GM20000 (cell line): Measurements from ENCODE around the gene VSTM4.

Experiments
- DNase-seq: peaks from one replicate; pipeline ENCODE4 v3.0.0; 2012; ENCODE audit warnings: low spot score
- CTCF ChIP-seq: IDR thresholded peaks from 2 replicates; pipeline ENCODE4 v1.5.1; 2012; ENCODE audit warnings: mild to moderate bottlenecking, control low read depth; ENCODE audit errors: extremely low read depth, missing control alignments

Gene VSTM4

DNA sequence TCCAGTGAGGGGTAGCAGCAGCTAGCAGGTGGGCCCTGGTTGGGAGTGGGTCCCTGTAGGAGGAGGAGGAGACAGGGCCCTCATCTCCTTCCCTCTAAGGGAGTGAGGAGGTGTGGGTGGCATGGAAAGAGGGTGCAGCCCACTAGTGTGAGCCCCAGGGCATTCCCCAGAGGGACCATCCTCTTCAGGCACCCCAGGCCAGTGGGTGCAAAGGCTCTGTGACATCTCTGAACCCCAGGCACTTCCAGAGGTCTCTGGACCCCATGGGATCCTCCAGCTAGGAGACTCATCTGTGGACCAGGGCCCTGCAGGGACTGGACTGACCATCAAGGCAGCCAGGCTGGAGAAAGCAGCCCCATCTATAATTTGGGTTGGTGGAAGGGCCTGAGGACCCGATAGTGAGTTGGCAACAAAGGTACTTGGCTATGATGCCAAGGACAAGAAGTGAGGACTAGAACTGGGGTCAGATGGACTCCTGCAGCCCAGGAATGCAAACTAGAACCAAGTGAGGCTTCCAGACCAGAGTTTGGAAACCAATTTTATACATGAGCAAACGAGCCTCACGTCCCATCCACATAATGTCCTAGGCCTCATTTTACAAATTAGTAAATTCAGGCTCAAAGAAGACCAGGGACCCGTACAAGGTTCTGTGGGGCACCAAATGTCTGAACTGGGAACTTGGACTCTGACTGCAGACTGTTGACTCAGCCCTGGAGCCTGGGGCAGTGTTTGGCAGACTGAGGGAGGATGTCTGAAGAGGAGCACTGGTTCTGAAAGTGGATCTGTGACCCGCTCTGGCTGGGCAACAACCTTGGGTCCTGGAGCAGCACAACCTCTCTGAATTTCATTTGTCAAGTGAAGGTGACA lies 1.4 kb upstream of the VSTM4 start:
- TF ChIP-seq CTCF: no peak

DNA sequence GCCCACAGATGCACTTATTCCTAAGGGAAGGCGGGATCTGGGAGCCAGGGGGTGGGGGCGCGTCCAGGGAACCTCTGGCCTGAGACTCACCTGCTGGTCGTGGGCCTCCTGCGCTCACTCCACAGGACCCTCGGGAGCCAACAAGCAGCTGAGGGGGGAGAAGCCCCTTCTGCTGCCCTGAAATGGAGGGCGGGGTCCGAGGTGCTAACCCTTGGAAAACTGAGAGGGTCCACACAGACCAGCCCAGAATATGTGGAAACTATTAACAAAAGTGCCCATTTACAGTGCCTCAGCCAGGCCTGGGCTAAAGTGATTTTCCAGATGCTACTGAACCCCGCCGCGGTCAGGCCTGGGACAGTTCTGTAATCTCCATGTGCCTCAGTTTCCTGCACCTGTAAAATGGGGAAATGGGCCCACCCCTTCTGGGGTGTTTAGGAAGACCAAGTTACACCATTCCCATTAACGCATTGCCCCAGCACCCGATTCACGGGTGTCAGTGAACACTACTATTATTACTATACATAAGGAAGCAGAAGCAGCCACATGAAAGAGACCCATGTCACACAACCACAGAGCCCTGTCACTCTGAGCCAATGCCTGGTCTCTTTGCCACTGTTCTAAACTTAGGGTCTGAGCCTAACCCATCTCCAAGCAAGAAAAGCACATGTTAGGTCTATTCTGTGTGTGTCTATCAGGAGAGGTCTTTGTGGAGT lies 630 bp upstream of the VSTM4 start:
- DNase-seq: no peak
- TF ChIP-seq CTCF: no peak

More for the DNA sequence above, 1.4 kb upstream of the VSTM4 start:
- no peak for DNase-seq

DNA sequence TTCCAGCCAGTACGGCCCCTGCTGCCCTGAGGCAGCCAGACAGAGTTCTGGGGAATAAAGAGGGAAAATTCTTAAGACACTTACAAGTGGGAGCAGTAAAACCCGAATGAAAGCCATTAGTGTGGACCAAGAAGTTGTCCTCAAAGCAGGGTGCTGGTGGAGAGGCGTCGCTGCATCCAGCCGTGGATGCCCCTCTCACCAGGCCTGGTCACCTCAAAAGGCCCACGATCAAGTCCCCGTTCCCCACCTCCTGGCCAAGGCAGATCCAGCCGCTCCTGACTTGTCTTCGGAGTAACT lies 656 bp downstream of the VSTM4 start:
- no peak for DNase-seq
- TF ChIP-seq CTCF: no peak

- no peak for DNase-seq
- TF ChIP-seq CTCF: no peak
Observed at GRCh38 chr10:49113741-49114141, 1.6 kb downstream of the VSTM4 start.

- TF ChIP-seq CTCF: no peak
- no peak for DNase-seq
Observed at GRCh38 chr10:49112851-49113250, 2.5 kb downstream of the VSTM4 start.

DNA sequence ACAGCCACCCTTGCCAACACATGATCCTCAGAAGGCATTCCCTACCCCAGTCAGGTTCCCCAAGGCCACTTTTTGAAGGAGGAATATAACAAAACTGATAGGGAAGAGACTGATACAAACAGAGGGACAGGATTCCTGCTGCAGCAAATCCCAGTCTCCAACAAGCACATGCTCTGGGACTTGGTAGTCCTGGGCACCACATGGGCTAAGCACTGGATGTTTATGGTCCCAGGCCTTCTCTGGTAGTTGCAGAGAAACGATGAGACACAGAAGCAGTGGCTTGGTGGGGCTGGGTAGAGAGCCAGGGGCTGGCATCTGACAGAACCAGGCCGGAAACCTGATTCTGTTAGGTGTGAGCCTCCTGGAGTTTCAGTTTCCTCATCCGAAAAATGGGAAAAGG lies 3.2 kb downstream of the VSTM4 start:
- DNase-seq: no peak
- TF ChIP-seq CTCF: no peak

GRCh38 chr10:49111320-49111698 lies 4.0 kb downstream of the VSTM4 start:
- TF ChIP-seq CTCF: no peak
- no peak for DNase-seq
